NB4 (cell line): Measurements from ENCODE around the gene TACC3.

Source experiments
- DNase-seq: peaks from one replicate; pipeline ENCODE4 v3.0.0; 2010; ENCODE audit warnings: low read depth
- H3K4me3 ChIP-seq: one replicate; pipeline ENCODE4 v1.5.1; 2011; ENCODE audit warnings: mild to moderate bottlenecking, low read depth, low read length, moderate library complexity
- CTCF ChIP-seq: IDR thresholded peaks from one replicate; pipeline ENCODE4 v1.5.1; 2012; ENCODE audit warnings: low read depth, low read length
- MAX ChIP-seq: IDR thresholded peaks from 2 replicates; pipeline ENCODE4 v1.6.1; 2011; ENCODE audit warnings: low read depth, low read length
- MYC ChIP-seq: IDR thresholded peaks from 2 replicates; pipeline ENCODE4 v1.6.1; 2011; ENCODE audit warnings: low read depth, low read length
- POLR2A ChIP-seq: IDR thresholded peaks from 2 replicates; pipeline ENCODE4 v1.6.1; 2011; ENCODE audit warnings: mild to moderate bottlenecking; ENCODE audit not compliant: insufficient read length; ENCODE audit errors: extremely low read depth

The TACC3 gene

GRCh38 chr4:1676605-1677525 is 44.5 kb upstream of the TACC3 start:
- TF ChIP-seq MAX: no peak
- no peak for TF ChIP-seq POLR2A
- no peak for TF ChIP-seq CTCF
- no peak for TF ChIP-seq MYC
- peak; percentile 31 for DNase-seq
- H3K4me3 ChIP-seq: no peak overlapping the region

DNA sequence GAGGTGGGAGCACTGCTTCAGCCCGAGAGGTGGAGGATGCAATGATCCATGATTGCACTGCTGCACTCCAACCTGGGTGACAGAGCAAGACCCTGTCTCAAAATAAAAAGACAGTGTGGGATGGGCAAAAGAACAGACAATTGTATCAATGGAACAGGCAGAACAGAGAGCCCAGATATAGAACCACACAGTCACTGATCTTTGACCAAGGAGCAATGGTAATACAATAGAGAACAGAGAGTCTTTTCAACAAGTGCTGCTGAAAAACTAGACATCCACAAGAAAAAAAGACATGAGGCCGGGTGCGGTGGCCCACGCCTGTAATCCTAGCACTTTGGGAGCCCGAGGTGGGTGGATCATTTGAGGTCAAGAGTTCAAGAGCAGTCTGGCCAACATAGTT is 43.1 kb upstream of the TACC3 start:
- no peak overlapping the region for H3K4me3 ChIP-seq
- no peak for DNase-seq
- TF ChIP-seq POLR2A (no peak), MAX (no peak), CTCF (no peak), MYC (no peak)

DNA sequence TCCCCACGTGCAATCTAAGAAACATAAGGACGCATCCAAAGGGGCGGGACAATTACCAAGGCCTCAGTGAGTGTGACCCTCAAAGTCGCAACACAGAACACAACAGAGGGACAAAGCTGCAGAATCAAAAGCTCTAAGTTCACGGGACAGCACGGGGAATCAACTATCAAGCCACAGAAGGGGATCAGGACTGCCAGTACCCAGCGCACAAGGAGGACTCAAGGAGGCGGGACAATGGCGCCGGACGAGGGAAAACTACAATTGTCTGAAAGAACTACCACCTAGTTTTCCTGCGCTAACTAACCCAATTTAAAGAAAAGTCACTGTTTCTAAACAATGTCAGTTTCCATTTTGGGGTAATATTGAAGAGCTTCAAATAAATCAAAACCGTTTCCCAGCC is 38.5 kb upstream of the TACC3 start:
- TF ChIP-seq CTCF: no peak
- TF ChIP-seq MYC: no peak
- no peak for TF ChIP-seq POLR2A
- no peak for TF ChIP-seq MAX
- no peak overlapping the region for H3K4me3 ChIP-seq

GRCh38 chr4:1683261-1683735 is 38.0 kb upstream of the TACC3 start:
- peak overlapping the region; percentile 13 for H3K4me3 ChIP-seq
- peak; percentile 36 for DNase-seq
- no peak for TF ChIP-seq MYC
- no peak for TF ChIP-seq MAX
- no peak for TF ChIP-seq POLR2A
- no peak for TF ChIP-seq CTCF

More for the DNA sequence above, 38.5 kb upstream of the TACC3 start:
- no peak for DNase-seq

DNA sequence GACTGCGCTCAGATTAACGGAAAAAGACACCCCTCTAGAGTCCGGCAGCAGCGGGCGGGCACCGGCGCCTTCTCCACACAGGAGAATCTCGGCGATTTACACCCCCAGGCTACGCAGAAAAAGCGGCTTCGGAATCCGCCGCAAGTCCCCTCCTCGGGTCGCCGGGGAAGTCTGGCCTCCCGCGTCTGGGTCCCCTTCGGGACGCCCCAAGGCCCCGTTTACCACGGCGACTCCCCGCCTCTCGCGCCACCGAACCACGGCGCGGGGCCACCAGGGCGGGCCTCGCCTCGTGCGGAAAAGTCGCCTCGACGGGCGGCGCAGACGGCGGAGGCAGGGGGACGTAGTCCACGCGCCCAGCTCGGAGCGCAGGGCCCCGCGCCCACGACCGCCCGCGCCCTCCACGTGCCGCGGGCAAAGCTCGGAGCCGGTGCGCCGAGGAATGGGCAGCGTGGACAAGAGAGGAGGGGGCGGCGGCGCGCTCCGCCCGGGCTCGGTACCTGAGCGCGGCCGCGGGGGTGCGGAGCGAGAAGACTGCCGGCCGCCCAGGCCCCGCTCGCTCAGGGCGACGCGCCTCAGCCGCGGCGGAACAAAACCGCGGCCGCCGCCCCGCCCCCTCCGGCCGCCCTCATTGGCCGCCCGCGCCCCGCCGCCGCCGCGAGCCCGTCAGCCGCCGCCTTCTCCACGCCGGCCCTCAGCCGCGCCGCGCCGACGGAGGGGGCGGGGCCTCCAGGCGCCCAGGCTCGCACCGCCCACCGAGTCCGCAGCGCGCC is 37.4 kb upstream of the TACC3 start, which contains the start of gene FAM53A:
Gene FAM53A (minus strand): TSS at position 578 of the 770 bp plus-strand sequence. CDS start 15,572 bp downstream, outside the sequence.
- peak; percentile 91 for DNase-seq
- TF ChIP-seq MAX: peak; percentile 43
- TF ChIP-seq MYC: peak; percentile 66
- no peak for TF ChIP-seq CTCF
- TF ChIP-seq POLR2A: peak; percentile 60
- H3K4me3 ChIP-seq: peak within 1 kb of the TSS; percentile 13
